Measurements from ENCODE around the gene PJVK.

The PJVK gene

DNA sequence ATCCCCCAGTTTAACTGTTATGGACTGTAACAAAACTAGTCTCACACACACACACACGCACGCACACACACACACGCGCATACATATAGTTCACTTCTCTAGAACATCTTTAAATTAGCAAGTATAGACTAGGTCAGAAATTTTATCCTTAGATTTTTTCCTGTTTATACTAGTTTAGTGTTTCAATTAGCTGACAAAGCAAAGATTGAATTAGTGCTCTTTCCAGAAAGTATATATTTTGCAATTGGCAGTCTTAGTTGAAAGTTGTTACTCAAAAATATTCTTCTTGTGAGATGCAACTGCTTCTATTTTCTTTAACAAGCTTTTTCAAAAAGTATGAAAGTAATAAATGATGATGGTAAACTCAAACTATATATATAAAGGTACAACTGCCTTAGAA lies 51.6 kb downstream of the PJVK start:
- H3K27ac ChIP-seq, result no peak overlapping the region
- no peak for TF ChIP-seq ZFX (IDR thresholded peaks at IDR 0.05)
- TF ChIP-seq, protein P1, sequence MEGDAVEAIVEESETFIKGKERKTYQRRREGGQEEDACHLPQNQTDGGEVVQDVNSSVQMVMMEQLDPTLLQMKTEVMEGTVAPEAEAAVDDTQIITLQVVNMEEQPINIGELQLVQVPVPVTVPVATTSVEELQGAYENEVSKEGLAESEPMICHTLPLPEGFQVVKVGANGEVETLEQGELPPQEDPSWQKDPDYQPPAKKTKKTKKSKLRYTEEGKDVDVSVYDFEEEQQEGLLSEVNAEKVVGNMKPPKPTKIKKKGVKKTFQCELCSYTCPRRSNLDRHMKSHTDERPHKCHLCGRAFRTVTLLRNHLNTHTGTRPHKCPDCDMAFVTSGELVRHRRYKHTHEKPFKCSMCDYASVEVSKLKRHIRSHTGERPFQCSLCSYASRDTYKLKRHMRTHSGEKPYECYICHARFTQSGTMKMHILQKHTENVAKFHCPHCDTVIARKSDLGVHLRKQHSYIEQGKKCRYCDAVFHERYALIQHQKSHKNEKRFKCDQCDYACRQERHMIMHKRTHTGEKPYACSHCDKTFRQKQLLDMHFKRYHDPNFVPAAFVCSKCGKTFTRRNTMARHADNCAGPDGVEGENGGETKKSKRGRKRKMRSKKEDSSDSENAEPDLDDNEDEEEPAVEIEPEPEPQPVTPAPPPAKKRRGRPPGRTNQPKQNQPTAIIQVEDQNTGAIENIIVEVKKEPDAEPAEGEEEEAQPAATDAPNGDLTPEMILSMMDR (conservative IDR thresholded peaks at IDR 0.05), result no peak

DNA sequence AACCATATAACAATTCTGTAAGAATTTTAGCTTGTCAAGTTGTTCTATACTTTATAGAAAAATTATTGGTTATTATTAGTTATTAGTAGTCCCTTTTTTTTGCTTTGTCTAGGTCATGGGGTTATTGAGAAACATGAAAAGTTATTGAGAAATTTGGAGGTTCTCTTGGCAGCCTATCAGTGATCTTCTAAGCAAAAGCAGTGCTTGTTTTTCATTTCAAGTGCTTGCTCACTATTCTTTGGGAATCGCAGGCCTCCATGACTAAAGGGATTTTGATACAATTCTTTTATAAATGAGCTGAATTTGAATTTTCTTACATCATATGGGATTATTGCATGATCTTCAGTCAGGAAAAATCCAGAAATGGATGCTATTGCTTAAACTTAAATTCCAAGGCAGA lies 54.9 kb downstream of the PJVK start:
- H3K27ac ChIP-seq, result no peak overlapping the region
- TF ChIP-seq, protein P1 (conservative IDR thresholded peaks at IDR 0.05), result no peak
- TF ChIP-seq ZFX (IDR thresholded peaks at IDR 0.05), result no peak

DNA sequence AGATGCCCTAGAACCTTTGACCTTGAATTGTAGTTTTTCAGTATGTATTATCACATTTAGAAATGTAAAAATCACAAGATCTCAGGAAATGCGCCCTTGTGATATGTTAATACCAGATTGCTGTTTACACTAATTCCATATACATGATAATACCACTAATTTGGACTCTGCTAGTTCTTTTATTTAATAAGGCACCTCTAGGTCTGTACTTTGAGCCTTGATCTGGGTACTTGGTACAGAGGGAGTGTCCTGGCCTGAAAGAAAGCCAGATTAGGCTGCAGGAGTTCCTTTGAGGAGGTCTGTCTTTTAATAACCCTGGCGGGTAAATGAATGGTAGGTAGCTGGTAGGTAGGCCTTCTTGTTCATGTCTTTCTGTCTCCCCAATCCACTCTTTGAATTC lies 55.3 kb downstream of the PJVK start:
- TF ChIP-seq ZFX (IDR thresholded peaks at IDR 0.05), result no peak
- TF ChIP-seq, protein P1 (conservative IDR thresholded peaks at IDR 0.05), result no peak

DNA sequence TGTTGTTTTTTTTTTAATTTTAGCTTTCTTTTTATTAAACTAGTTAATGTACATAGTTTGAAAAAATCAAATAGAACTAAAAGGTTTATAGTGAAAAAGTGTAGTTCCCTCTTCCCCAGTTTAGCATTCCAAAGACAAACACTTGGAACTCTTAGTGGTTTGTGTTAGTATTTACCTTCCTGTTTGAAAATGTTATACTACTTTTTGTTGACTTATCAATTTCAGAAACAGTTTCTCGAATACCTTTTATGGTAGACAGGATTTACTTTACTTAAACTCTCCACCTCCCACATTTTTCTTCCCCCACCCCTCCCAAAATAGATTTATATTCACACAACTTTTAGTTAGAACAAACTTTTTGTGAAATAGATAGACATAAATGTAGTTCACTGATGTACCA lies 55.8 kb downstream of the PJVK start:
- H3K27ac ChIP-seq, result no peak overlapping the region
- no peak for TF ChIP-seq ZFX (IDR thresholded peaks at IDR 0.05)
- TF ChIP-seq, protein P1 (conservative IDR thresholded peaks at IDR 0.05), result no peak

More for the DNA sequence above, 55.3 kb downstream of the PJVK start:
- no peak overlapping the region for H3K27ac ChIP-seq

DNA sequence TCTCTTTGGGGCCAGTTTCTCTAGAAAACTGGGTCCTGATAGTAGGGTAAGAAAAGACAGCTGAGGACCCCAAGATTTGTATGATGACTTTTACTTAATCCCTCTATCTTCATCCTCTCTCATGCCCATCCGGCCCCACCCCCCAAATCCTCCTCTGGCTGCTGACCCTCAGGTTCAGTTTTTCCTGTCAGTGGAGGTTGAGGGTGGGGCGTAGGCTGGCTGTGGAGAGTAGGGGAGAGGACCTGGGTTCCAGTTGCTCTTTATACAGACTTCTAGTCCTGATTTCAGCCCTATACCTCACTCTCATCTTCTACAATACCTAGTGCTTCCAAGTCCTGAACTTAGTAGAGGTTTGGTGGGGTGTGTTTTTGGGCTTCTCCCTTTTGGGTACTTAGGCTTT lies 57.5 kb downstream of the PJVK start:
- TF ChIP-seq, protein P1 (conservative IDR thresholded peaks at IDR 0.05), result no peak
- TF ChIP-seq ZFX (IDR thresholded peaks at IDR 0.05), result no peak
- no peak overlapping the region for H3K27ac ChIP-seq

DNA sequence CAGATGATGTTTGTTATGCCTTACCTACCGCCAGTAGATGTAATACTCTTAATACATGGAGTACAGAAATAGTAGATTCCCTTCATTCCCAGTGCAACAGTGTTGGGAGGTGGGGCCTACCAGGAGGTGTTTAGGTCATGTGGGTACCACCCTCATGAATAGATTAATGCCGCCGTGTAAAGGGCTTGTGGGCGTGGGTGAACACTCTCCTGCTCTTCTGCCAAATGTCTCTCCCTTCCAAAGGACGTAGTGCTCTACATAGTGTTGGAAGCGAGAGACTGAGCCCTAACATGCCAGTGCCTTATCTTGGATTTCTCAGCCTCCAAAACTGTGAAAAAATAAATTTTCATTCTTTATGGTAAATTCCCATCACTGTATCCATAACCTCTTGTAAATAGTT lies 59.2 kb downstream of the PJVK start:
- TF ChIP-seq, protein P1 (conservative IDR thresholded peaks at IDR 0.05), result no peak
- no peak for TF ChIP-seq ZFX (IDR thresholded peaks at IDR 0.05)
- no peak overlapping the region for H3K27ac ChIP-seq
